Measurements from ENCODE around the gene VSTM5.
"Not testable (repeated sequence)": the region's sequence is repeated elsewhere in the genome, so short reads cannot be mapped to it uniquely, and the experiment has no call there.

VSTM5 gene

GRCh38 chr11:93850594-93851018 lies at the start of gene VSTM5:
VSTM5 (minus strand) TSS chr11:93850618; CDS start chr11:93850502, 116 bp downstream.
- no peak for DNase-seq

GRCh38 chr11:93895106-93895862 lies 44.9 kb upstream of the VSTM5 start:
- no peak for DNase-seq

- DNase-seq: no peak
Measured at GRCh38 chr11:93890391-93891051, 40.1 kb upstream of the VSTM5 start.

- no peak for DNase-seq
Measured at GRCh38 chr11:93887111-93887510, 36.7 kb upstream of the VSTM5 start.

GRCh38 chr11:93879114-93879513 lies 28.7 kb upstream of the VSTM5 start:
- DNase-seq: not testable (repeated sequence)

GRCh38 chr11:93875637-93876036 lies 25.2 kb upstream of the VSTM5 start:
- no peak for DNase-seq

GRCh38 chr11:93871526-93871925 lies 21.1 kb upstream of the VSTM5 start:
- no peak for DNase-seq

GRCh38 chr11:93870616-93871015 lies 20.2 kb upstream of the VSTM5 start:
- DNase-seq: no peak

- no peak for DNase-seq
Measured at GRCh38 chr11:93869830-93870229, 19.4 kb upstream of the VSTM5 start.

- DNase-seq: not testable (repeated sequence)
Measured at GRCh38 chr11:93868404-93868803, 18.0 kb upstream of the VSTM5 start.

- DNase-seq: no peak
Measured at GRCh38 chr11:93861808-93862207, 11.4 kb upstream of the VSTM5 start.

- no peak for DNase-seq
Measured at GRCh38 chr11:93858121-93858775, 7.8 kb upstream of the VSTM5 start.

GRCh38 chr11:93857413-93858120 lies 7.1 kb upstream of the VSTM5 start:
- no peak for DNase-seq

- DNase-seq: no peak
Measured at GRCh38 chr11:93852242-93852641, 1.8 kb upstream of the VSTM5 start.

- no peak for DNase-seq
Measured at GRCh38 chr11:93849751-93850593, 446 bp downstream of the VSTM5 start.

GRCh38 chr11:93849201-93849600 lies 1.2 kb downstream of the VSTM5 start:
- no peak for DNase-seq

GRCh38 chr11:93846411-93846810 lies 4.0 kb downstream of the VSTM5 start:
- no peak for DNase-seq

GRCh38 chr11:93845181-93846092 lies 5.0 kb downstream of the VSTM5 start:
- DNase-seq: no peak

- DNase-seq: no peak
Measured at GRCh38 chr11:93844568-93844967, 5.8 kb downstream of the VSTM5 start.

GRCh38 chr11:93843906-93844305 lies 6.5 kb downstream of the VSTM5 start:
- no peak for DNase-seq

- no peak for DNase-seq
Measured at GRCh38 chr11:93842461-93842860, 8.0 kb downstream of the VSTM5 start.
